H1 (cell line): Measurements from ENCODE around the gene CEP97. TPM values are rescaled to one million over a fixed set of nuclear protein-coding genes. Genes with fewer than 3 reads are reported as not detected.
A peak's percentile ranks its signal among the peaks of the same experiment; 100 is the strongest.

ENCODE experiments used
- CTCF ChIA-PET: fragments of 300-600 bp; sonication (Branson Sonifier 250); formaldehyde crosslinking; loops from one replicate; lab custom pipeline; 2021; ENCODE audit not compliant: partially characterized antibody; lab: Charles Lee
- POLR2A ChIA-PET: fragments of 300-600 bp; sonication (Branson Sonifier 250); formaldehyde crosslinking; loops from one replicate; lab custom pipeline; 2021; ENCODE audit warnings: inconsistent platforms; ENCODE audit not compliant: partially characterized antibody; lab: Charles Lee
- DNase-seq, 2 experiments: peaks; one replicate each; pipeline versions ENCODE4 v3.0.0 to v3.0.0-alpha.2; 2010 to 2022; ENCODE audit warnings: low spot score in 2 of 2, low read depth in 1 of 2, mixed read lengths in 1 of 2
- FAIRE-seq: peaks from 2 replicates; lab custom pipeline; 2011; peaks lifted over from hg19 to GRCh38; lab: Jason Lieb, UNC
- H2AFZ ChIP-seq: 2 replicates; pipeline ENCODE4 v1.8.1; 2012; ENCODE audit warnings: low read length, inconsistent platforms
- H2AK5ac ChIP-seq: 2 replicates; pipeline ENCODE4 v1.6.1; 2013; ENCODE audit warnings: low read depth, low read length
- H2BK120ac ChIP-seq: replicated peaks from 2 replicates; pipeline ENCODE3; 2013; ENCODE audit warnings: low read depth, low read length, inconsistent platforms
- H2BK12ac ChIP-seq: 2 replicates; pipeline ENCODE4 v1.6.1; 2013; ENCODE audit warnings: low read depth, low read length
- H2BK15ac ChIP-seq: 2 replicates; pipeline ENCODE4 v1.6.1; 2013; ENCODE audit warnings: low read length
- H2BK20ac ChIP-seq: 2 replicates; pipeline ENCODE4 v1.6.1; 2013; ENCODE audit warnings: low read length
- H2BK5ac ChIP-seq: 2 replicates; pipeline ENCODE4 v1.6.1; 2013; ENCODE audit warnings: low read depth, low read length
- H3K14ac ChIP-seq: 2 replicates; pipeline ENCODE4 v1.6.1; 2013; ENCODE audit warnings: inconsistent platforms; ENCODE audit not compliant: insufficient read length
- H3K18ac ChIP-seq: 2 replicates; pipeline ENCODE4 v1.6.1; 2013; ENCODE audit warnings: low read length; ENCODE audit errors: extremely low read depth
- H3K23ac ChIP-seq: 2 replicates; pipeline ENCODE4 v1.6.1; 2013; ENCODE audit warnings: inconsistent platforms; ENCODE audit not compliant: insufficient read length
- H3K23me2 ChIP-seq: 2 replicates; pipeline ENCODE4 v1.6.1; 2013; ENCODE audit warnings: low read depth, low read length
- H3K27ac ChIP-seq: 2 replicates; pipeline ENCODE4 v1.6.1; 2011; ENCODE audit warnings: low read depth, low read length, inconsistent platforms
- H3K27me3 ChIP-seq, 4 experiments: replicated peaks in 1 of 4; 1 replicate in 1 of 4; 2 replicates in 3 of 4; pipeline versions ENCODE4 v1.6.1 to v1.8.1; 2011 to 2013; ENCODE audit warnings: low read length in 3 of 4, mild to moderate bottlenecking in 3 of 4, inconsistent platforms in 2 of 4, mixed read lengths in 2 of 4, moderate library complexity in 1 of 4; ENCODE audit not compliant: control insufficient read depth in 3 of 4, insufficient read depth in 3 of 4; ENCODE audit errors: extremely low read depth in 1 of 4
- H3K36me3 ChIP-seq, 4 experiments: 2 replicates each; pipeline versions ENCODE4 v1.6.1 to v1.8.1; 2011 to 2013; ENCODE audit warnings: mild to moderate bottlenecking in 4 of 4, low read length in 3 of 4, moderate library complexity in 2 of 4, control low read depth in 1 of 4, inconsistent platforms in 1 of 4; ENCODE audit not compliant: insufficient read depth in 4 of 4, control insufficient read depth in 2 of 4
- H3K4ac ChIP-seq: replicated peaks from 2 replicates; pipeline ENCODE3; 2013; ENCODE audit warnings: low read length, low read depth, mixed read lengths, inconsistent platforms; ENCODE audit not compliant: insufficient read length
- H3K4me1 ChIP-seq, 4 experiments: replicated peaks in 1 of 4; 1 replicate in 1 of 4; 2 replicates in 3 of 4; pipeline versions ENCODE4 v1.6.1 to v1.8.1; 2011 to 2013; ENCODE audit warnings: low read length in 3 of 4, inconsistent platforms in 2 of 4, mixed read lengths in 1 of 4; ENCODE audit not compliant: insufficient read depth in 4 of 4, control insufficient read depth in 3 of 4
- H3K4me2 ChIP-seq, 2 experiments: 2 replicates each; pipeline versions ENCODE4 v1.6.1 to v1.8.1; 2011 to 2013; ENCODE audit warnings: low read depth in 2 of 2, low read length in 2 of 2, control low read depth in 1 of 2, inconsistent platforms in 1 of 2, mild to moderate bottlenecking in 1 of 2; ENCODE audit not compliant: insufficient read depth in 1 of 2
- H3K4me3 ChIP-seq, 4 experiments: fragments of 200-600, 300-600 bp in 1 of 4; sonication (generic), shearing (Covaris generic), sonication (Bioruptor Twin) in 1 of 4; 2 replicates each; pipeline versions ENCODE4 v1.5.1 to v1.8.1; 2011 to 2016; ENCODE audit warnings: low read length in 4 of 4, low read depth in 3 of 4, control low read depth in 2 of 4, inconsistent platforms in 2 of 4, mild to moderate bottlenecking in 2 of 4, mixed read lengths in 1 of 4, moderate library complexity in 1 of 4; ENCODE audit not compliant: insufficient read depth in 2 of 4; ENCODE audit errors: extremely low read depth in 1 of 4
- H3K56ac ChIP-seq: replicated peaks from 2 replicates; pipeline ENCODE3; 2013; ENCODE audit warnings: low read depth, mild to moderate bottlenecking, mixed read lengths, low read length, inconsistent platforms; ENCODE audit not compliant: insufficient read length
- H3K79me1 ChIP-seq: 2 replicates; pipeline ENCODE4 v1.6.1; 2013; ENCODE audit warnings: low read depth, low read length, control low read depth
- H3K79me2 ChIP-seq, 2 experiments: 2 replicates each; pipeline versions ENCODE4 v1.6.1 to v1.8.1; 2012 to 2013; ENCODE audit warnings: low read length in 2 of 2, mild to moderate bottlenecking in 2 of 2, inconsistent platforms in 1 of 2; ENCODE audit not compliant: insufficient read depth in 2 of 2, control insufficient read depth in 1 of 2
- H3K9ac ChIP-seq, 4 experiments: replicated peaks in 1 of 4; 1 replicate in 1 of 4; 2 replicates in 3 of 4; pipeline versions ENCODE4 v1.6.1 to v1.8.1; 2011 to 2013; ENCODE audit warnings: low read depth in 3 of 4, low read length in 3 of 4, control low read depth in 2 of 4, mild to moderate bottlenecking in 2 of 4, moderate library complexity in 2 of 4, inconsistent platforms in 1 of 4; ENCODE audit errors: extremely low read depth in 1 of 4
- H3K9me3 ChIP-seq, 2 experiments: 2 replicates each; pipeline versions ENCODE4 v1.6.1 to v1.8.1; 2012 to 2013; ENCODE audit warnings: mild to moderate bottlenecking in 2 of 2, moderate library complexity in 2 of 2, control low read depth in 1 of 2, inconsistent platforms in 1 of 2, low read depth in 1 of 2, low read length in 1 of 2, mixed read lengths in 1 of 2; ENCODE audit not compliant: insufficient read depth in 2 of 2
- H4K20me1 ChIP-seq, 2 experiments: replicated peaks in 1 of 2; 2 replicates each; pipeline versions ENCODE3 to v1.8.1; 2011 to 2013; ENCODE audit warnings: inconsistent platforms in 2 of 2, low read length in 2 of 2, mild to moderate bottlenecking in 1 of 2; ENCODE audit not compliant: insufficient read depth in 2 of 2, control insufficient read depth in 1 of 2
- H4K5ac ChIP-seq: 2 replicates; pipeline ENCODE4 v1.6.1; 2013; ENCODE audit warnings: low read length, low read depth, mixed read lengths, inconsistent platforms; ENCODE audit not compliant: insufficient read length
- H4K8ac ChIP-seq: 2 replicates; pipeline ENCODE4 v1.8.0; 2013; ENCODE audit warnings: mild to moderate bottlenecking, moderate library complexity, low read length, inconsistent platforms; ENCODE audit not compliant: insufficient read depth; ENCODE audit errors: extremely low read depth
- H4K91ac ChIP-seq: replicated peaks from 2 replicates; pipeline ENCODE3; 2013; ENCODE audit warnings: low read length, mixed read lengths, inconsistent platforms; ENCODE audit not compliant: insufficient read length
- CHD2 ChIP-seq: IDR thresholded peaks from 2 replicates; pipeline ENCODE4 v1.6.1; 2012; ENCODE audit warnings: low read length, improper control_type of control experiment
- CREB1 ChIP-seq: IDR thresholded peaks from 2 replicates; pipeline ENCODE4 v1.6.1; 2012; ENCODE audit warnings: inconsistent platforms
- EP300 ChIP-seq, 2 experiments: IDR thresholded peaks; 1 replicate in 1 of 2; 2 replicates in 1 of 2; pipeline ENCODE4 v1.6.1; 2011 to 2012; ENCODE audit warnings: low read depth in 2 of 2, low read length in 2 of 2, mild to moderate bottlenecking in 2 of 2, borderline replicate concordance in 1 of 2, inconsistent platforms in 1 of 2, moderate library complexity in 1 of 2
- EZH2 ChIP-seq: fragments of 200-600 bp; sonication (generic); IDR thresholded peaks from 2 replicates; pipeline ENCODE4 v1.7.1; 2012; ENCODE audit warnings: low read depth, mild to moderate bottlenecking, moderate library complexity, low read length, inconsistent platforms; ENCODE audit not compliant: severe bottlenecking
- HDAC6 ChIP-seq: IDR thresholded peaks from one replicate; pipeline ENCODE4 v1.7.1; 2012; ENCODE audit warnings: low read depth, mild to moderate bottlenecking, inconsistent platforms, low read length, moderate library complexity
- KDM1A ChIP-seq: fragments of 200-600, 300-600 bp; sonication (generic); IDR thresholded peaks from 2 replicates; pipeline ENCODE4 v1.7.1; 2016; ENCODE audit warnings: mild to moderate bottlenecking, low read length, borderline replicate concordance
- KDM5A ChIP-seq: fragments of 200-600 bp; IDR thresholded peaks from 2 replicates; pipeline ENCODE4 v1.7.1; 2012; ENCODE audit warnings: mild to moderate bottlenecking, low read length, inconsistent platforms, mixed read lengths
- MAX ChIP-seq: IDR thresholded peaks from 2 replicates; pipeline ENCODE4 v1.6.1; 2012; ENCODE audit warnings: inconsistent platforms
- NANOG ChIP-seq: IDR thresholded peaks from 2 replicates; pipeline ENCODE4 v1.6.1; 2011; ENCODE audit warnings: low read length, low read depth, mild to moderate bottlenecking, inconsistent platforms; ENCODE audit not compliant: insufficient read depth, poor library complexity, severe bottlenecking
- SUZ12 ChIP-seq: fragments of 200-600 bp; sonication (generic); IDR thresholded peaks from 2 replicates; pipeline ENCODE4 v1.6.1; 2012; ENCODE audit warnings: mild to moderate bottlenecking, inconsistent platforms, low read length, moderate library complexity, mixed read lengths
- TBP ChIP-seq: IDR thresholded peaks from 2 replicates; pipeline ENCODE4 v1.6.1; 2011; ENCODE audit warnings: low read depth, low read length, improper control_type of control experiment
- TEAD4 ChIP-seq: IDR thresholded peaks from 2 replicates; pipeline ENCODE4 v1.6.1; 2012; ENCODE audit warnings: low read depth, low read length, inconsistent platforms, mixed read lengths
- WGBS, 2 experiments: shearing (Covaris generic) in 1 of 2; methylation state at CpG; one replicate each; pipeline versions ENCODE4 v1.1.6 to v1.1.7; 2013 to 2015; ENCODE audit warnings: low lambda C conversion rate in 2 of 2, mixed read lengths in 2 of 2, inconsistent platforms in 1 of 2, low coverage in 1 of 2, missing lambda C conversion rate in 1 of 2; ENCODE audit not compliant: insufficient replicate concordance in 2 of 2, insufficient coverage in 1 of 2, insufficient read length in 1 of 2; ENCODE audit errors: extremely low coverage in 1 of 2, missing lambda C conversion rate in 1 of 2; 5-methylcytosine and 5-hydroxymethylcytosine counted together
- polyA plus RNA-seq, 7 experiments: library from polyadenylated mRNA; depleted of rRNA in 3 of 7; stranded (reverse) in 5 of 7; unstranded in 2 of 7; fragments of >200 nt in 5 of 7; fragments of 200-250 nt in 2 of 7; gene quantifications; 1 replicate in 5 of 7; 2 replicates in 1 of 7; 4 replicates in 1 of 7; pipeline versions ENCODE4 v1.2.1 to v1.2.3, GENCODE V29; 2011 to 2013; ENCODE audit warnings: missing spikeins in 2 of 7, mixed read lengths in 2 of 7
- total RNA-seq: library from RNA; stranded (reverse); fragmentation: NEBNext Ultra II Directional; extraction: Animal tissue kit (Norgen Biotek cat#: 25700); gene quantifications from 2 replicates; pipeline ENCODE4 v1.2.1, GENCODE V29; 2021

The CEP97 gene
- total and polyA plus RNA-seq, 2 of the 8 experiments (the other 6 are each of a cell fraction or from before 2014, with no cell fraction given): 1.6 to 13.2 TPM

- no peak within 1 kb of the TSS for H2BK20ac ChIP-seq
- H3K14ac ChIP-seq: no peak within 1 kb of the TSS
- peak; percentile 99 to 100 for DNase-seq
- H2BK15ac ChIP-seq: no peak within 1 kb of the TSS
- H3K23me2 ChIP-seq: peaks cover 2% of the 10 kb centered on the region; the same call in 1 of the 2 replicates
- peak within 1 kb of the TSS; percentile 74 for H3K56ac ChIP-seq
- peak within 1 kb of the TSS; percentile 71 to 95 (median 88) for H3K9ac ChIP-seq
- FAIRE-seq: peak; percentile 99
- no peak within 1 kb of the TSS for H3K4ac ChIP-seq
- peak within 1 kb of the TSS; percentile 96 for H4K8ac ChIP-seq
- H3K4me3 ChIP-seq: peak within 1 kb of the TSS; percentile 72 to 98 (median 85)
- H3K27ac ChIP-seq: peak within 1 kb of the TSS; percentile 77
- H3K4me2 ChIP-seq: peak within 1 kb of the TSS; percentile 67 to 76
- 1% methylated on average over 57 of the region's 57 CpGs; no CpG with 5 or more reads in 1 of the 2 experiments for WGBS, 2 experiments
- H3K4me1 ChIP-seq: no peaks in the 10 kb centered on the region; a peak in 2 of 7 replicates
- H2BK120ac ChIP-seq: no peak within 1 kb of the TSS
- H3K79me2 ChIP-seq: peaks cover 0 to 38% of the 10 kb centered on the region in 2 experiments; a peak in 3 of 4 replicates
- ChIA-PET CTCF (interaction anchor here (1.1 to 4.6 kb wide), 13 partner anchors 9 to 164 kb away, joined by 3 to 29 read pairs (median 7); partner anchors contain the start of genes PCNP, RPL24 and TRMT10C), POLR2A (interaction anchor here (0.7 to 18.4 kb wide), 23 partner anchors 9 to 405 kb away, joined by 3 to 308 read pairs (median 4); partner anchors contain the start of genes CEP97, NFKBIZ, PCNP and RPL24)
- H2BK12ac ChIP-seq: peak within 1 kb of the TSS; percentile 55; the same call in 1 of the 2 replicates
- peak within 1 kb of the TSS; percentile 70 for H2AFZ ChIP-seq
- no peaks in the 10 kb centered on the region for H3K9me3 ChIP-seq
- no peak within 1 kb of the TSS for H3K23ac ChIP-seq
- no peak within 1 kb of the TSS for H2AK5ac ChIP-seq
- H2BK5ac ChIP-seq: peak within 1 kb of the TSS; percentile 93
- peak within 1 kb of the TSS; percentile 90 for H4K5ac ChIP-seq
- H3K18ac ChIP-seq: peak within 1 kb of the TSS; percentile 71
- peaks cover 5 to 18% of the 10 kb centered on the region in 2 experiments for H4K20me1 ChIP-seq
- H3K27me3 ChIP-seq: no peaks in the 10 kb centered on the region
- H3K79me1 ChIP-seq: peaks cover 3% of the 10 kb centered on the region
- H3K36me3 ChIP-seq: peaks cover 12 to 25% (median 20%) of the 10 kb centered on the region in 4 experiments
- H4K91ac ChIP-seq: peak within 1 kb of the TSS; percentile 65
- TF ChIP-seq KDM5A (no peak; the same call in none of the 2 replicates), CREB1 (peak; percentile 96), EP300 (IDR thresholded peaks at IDR 0.05; ENCODE audit: borderline replicate concordance in 1 of 2, low read depth in 2 of 2, low read length in 2 of 2) (no peak), TBP (peak; percentile 86), KDM1A (no peak), HDAC6 (no peak), MAX (peak; percentile 77), SUZ12 (no peak), TEAD4 (peak; percentile 91), CHD2 (peak; percentile 65), NANOG (no peak), EZH2 (no peak)
Observed at GRCh38 chr3:101676765-101677435, 47.5 kb upstream of the CEP97 start, which contains the start of gene ZBTB11. ZBTB11 (minus strand) TSS chr3:101677132; CDS start chr3:101676914, 218 bp downstream.
